Jurkat, Clone E6-1 (cell line): ENCODE data around the gene MOB3B.

Experiments used
- DNase-seq: peaks from one replicate; pipeline ENCODE4 v3.0.0-alpha.2; 2011; ENCODE audit warnings: low read depth, low spot score
- H3K4me3 ChIP-seq: 2 replicates; pipeline ENCODE4 v1.5.1; 2011; ENCODE audit warnings: mild to moderate bottlenecking, low read length, control low read depth, moderate library complexity

The MOB3B gene

GRCh38 chr9:27489087-27489876 is 40.3 kb downstream of the MOB3B start:
- H3K4me3 ChIP-seq = no peak overlapping the region
- DNase-seq = no peak

DNA sequence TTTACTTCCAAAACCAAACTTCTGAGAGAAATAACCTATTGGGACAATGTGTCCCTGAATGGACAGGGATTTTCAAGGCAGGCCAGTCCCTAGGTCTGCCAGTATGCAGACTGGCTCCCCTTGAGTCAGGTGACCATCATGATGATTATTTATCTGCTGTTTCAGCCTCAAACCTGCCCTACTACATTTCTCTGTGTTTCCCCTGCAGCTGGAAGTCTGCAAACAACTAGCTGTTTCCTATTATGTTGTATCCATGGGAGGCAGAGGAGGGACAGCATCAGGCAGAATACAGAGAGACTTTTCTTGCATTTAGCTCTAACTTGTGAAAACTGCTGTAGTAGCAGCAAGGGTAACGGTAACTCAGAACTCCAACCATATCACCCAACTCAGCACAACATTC is 41.7 kb downstream of the MOB3B start:
- no peak overlapping the region for H3K4me3 ChIP-seq
- DNase-seq = no peak

- no peak for DNase-seq
- H3K4me3 ChIP-seq = no peak overlapping the region
Observed at GRCh38 chr9:27487128-27487640, 42.4 kb downstream of the MOB3B start.

DNA sequence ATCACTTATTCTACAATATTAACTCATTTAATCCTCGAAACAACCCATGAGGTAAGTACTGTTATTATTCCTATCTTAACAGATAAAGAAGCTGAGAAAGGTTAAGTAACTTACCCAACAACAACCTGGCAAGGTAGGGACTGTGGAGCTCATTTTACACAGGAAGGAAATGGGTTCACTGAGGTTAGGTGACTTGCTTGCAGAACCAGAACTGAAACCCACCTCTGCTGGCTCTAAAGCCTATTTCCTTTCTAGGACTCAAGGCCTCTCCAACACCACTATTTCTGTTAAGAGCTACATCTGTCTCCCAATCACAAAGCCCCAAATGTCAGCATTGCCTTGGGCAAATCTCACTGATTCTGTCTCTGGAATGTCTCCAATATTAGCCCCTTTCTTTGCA is 44.5 kb downstream of the MOB3B start:
- no peak for DNase-seq

GRCh38 chr9:27483576-27483975 is 46.0 kb downstream of the MOB3B start:
- H3K4me3 ChIP-seq = no peak overlapping the region
- DNase-seq = no peak

More for the DNA sequence above, 44.5 kb downstream of the MOB3B start:
- no peak overlapping the region for H3K4me3 ChIP-seq

DNA sequence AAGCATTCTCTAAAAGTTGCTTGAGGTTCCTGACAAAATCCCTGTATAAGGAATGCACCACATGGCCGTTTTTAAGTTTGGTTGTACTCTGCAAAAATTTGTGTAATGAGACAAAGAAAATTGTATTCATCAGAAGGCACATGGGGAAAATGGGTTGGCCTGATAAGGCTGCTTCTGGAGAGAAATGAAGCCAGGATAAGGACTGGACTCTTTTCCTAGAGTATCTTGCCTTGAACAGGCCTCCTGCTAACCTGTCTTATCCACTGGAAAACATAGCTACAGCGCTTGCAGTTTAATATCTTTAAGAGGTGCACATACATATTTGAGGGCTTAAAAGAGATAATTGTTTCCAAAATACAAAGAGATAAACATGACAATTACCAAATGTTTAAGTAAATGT is 46.9 kb downstream of the MOB3B start:
- DNase-seq = no peak

DNA sequence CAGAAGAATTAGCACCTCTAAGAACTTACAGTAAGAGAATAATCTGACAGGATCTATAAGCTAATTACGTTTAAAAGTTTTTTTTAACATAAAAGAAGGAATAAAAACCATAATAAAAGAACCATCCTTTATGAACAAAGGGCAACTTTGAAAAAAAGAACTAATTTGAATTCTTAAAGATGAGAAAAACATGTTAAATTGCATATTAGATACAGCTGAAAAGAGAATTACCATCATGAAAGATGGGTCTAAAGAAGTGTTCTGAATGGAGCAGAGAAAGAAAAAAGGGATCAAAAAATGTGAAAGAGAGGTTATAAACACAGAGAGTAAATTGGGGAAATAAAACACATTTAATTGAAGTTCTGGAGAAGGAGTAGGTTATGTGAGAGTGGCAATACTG is 51.3 kb downstream of the MOB3B start:
- no peak overlapping the region for H3K4me3 ChIP-seq
- DNase-seq = no peak

More for the DNA sequence above, 46.9 kb downstream of the MOB3B start:
- H3K4me3 ChIP-seq = no peak overlapping the region

GRCh38 chr9:27476870-27477515 is 52.6 kb downstream of the MOB3B start:
- no peak for DNase-seq
- H3K4me3 ChIP-seq = no peak overlapping the region

- no peak overlapping the region for H3K4me3 ChIP-seq
- DNase-seq = no peak
Observed at GRCh38 chr9:27475057-27475595, 54.5 kb downstream of the MOB3B start.

DNA sequence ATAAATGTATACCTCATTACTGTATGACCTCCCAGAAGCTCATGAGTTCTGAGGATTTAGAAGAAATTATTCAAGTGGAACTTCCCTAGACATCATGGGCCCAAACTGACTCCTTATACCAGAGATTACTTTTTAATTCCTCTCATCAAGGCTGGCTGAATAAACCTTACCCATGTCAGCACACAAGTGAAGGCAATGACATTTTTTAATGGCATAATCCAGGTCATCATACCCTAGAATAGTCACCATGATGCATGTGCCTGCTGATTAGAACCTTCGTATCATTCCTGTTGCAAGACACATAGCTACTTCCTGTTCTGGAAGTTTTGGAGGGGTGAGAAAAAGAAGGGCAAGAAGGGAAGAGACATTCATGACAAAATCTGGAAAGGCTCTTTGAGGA is 55.3 kb downstream of the MOB3B start:
- H3K4me3 ChIP-seq = no peak overlapping the region
- no peak for DNase-seq

DNA sequence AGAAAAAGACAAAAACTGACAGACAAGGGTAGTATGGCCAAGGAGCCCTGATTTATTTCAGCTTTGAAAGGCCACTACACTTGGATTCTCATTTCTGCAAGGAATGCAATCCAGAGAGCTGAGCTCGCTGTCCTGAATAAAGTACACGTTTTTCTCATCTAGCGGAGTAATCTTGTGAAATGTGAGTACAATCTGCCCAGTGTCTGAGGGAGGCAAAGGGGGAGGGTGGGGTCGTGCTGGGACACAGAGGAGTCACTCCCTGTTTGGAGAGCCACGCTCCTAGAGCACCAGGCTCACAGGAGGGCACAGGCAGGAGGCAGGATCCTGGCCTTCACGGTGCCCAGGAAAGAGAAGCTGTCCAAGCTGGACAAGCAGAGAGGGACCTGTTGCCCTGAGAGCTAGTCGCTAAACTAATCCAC is 56.5 kb downstream of the MOB3B start:
- DNase-seq = no peak
- no peak overlapping the region for H3K4me3 ChIP-seq

- no peak overlapping the region for H3K4me3 ChIP-seq
- DNase-seq = no peak
Observed at GRCh38 chr9:27472195-27472594, 57.4 kb downstream of the MOB3B start.

- no peak for DNase-seq
- no peak overlapping the region for H3K4me3 ChIP-seq
Observed at GRCh38 chr9:27471789-27472188, 57.8 kb downstream of the MOB3B start.

DNA sequence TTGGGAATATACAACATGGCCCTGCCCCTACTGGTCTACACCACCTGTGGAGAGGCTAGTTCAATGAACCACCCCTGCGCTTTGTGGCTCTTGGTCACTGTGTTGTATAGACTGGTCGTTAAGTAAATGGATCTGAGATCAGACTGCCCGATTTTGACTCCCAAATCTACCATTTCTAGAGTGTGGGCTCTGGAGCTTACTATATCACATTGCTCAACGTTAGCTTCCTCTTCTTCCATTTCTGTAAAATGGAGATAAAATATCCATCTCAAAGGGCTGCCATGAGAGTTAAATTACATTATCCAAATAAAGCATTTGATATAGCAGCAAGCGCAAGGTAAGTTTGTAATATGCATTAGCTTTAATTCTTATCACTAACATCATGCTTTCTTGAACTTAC is 58.2 kb downstream of the MOB3B start:
- no peak overlapping the region for H3K4me3 ChIP-seq
- DNase-seq = no peak

- no peak overlapping the region for H3K4me3 ChIP-seq
- DNase-seq = no peak
Observed at GRCh38 chr9:27470291-27470856, 59.2 kb downstream of the MOB3B start.

DNA sequence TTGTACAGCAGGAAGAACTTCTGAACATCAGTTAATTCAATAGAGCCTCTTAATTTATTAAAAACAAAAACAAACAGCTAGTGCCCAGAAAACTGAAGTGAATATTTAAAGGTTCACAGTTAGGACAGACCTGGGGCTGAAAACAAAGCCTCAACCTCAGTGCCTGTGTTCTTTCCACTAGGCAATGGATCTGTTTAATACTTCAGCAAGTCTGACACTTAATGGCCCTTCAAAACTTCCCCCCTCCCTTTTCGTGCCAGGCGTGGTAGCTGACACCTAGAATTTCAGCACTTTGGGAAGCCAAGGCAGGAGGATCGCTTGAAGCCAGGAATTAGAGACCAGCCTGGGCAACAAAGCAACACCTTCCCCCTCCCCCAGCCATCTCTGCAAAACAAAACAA is 60.1 kb downstream of the MOB3B start:
- no peak for DNase-seq

GRCh38 chr9:27468462-27469110 is 61.0 kb downstream of the MOB3B start:
- DNase-seq = no peak
- H3K4me3 ChIP-seq = no peak overlapping the region

More for the DNA sequence above, 60.1 kb downstream of the MOB3B start:
- no peak overlapping the region for H3K4me3 ChIP-seq

DNA sequence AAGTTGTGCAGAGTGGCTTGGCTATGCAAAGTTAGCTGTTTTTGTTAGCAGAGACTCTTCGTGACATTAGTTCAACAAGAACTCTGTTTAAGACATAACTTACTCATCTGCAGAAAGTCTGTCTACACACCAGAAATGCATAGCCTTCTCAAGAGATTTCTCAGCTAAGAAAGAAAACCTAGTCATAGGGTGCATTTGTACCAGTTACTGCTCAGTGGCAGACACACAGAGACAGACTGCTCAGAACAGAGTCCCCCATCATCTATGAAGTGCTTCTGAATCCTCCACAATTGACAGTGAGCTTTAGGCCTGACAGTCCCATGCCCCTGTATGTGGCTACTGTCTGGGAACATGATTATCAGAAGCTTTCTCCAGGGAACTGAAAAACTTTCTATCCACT is 61.6 kb downstream of the MOB3B start:
- DNase-seq = no peak
- H3K4me3 ChIP-seq = no peak overlapping the region

DNA sequence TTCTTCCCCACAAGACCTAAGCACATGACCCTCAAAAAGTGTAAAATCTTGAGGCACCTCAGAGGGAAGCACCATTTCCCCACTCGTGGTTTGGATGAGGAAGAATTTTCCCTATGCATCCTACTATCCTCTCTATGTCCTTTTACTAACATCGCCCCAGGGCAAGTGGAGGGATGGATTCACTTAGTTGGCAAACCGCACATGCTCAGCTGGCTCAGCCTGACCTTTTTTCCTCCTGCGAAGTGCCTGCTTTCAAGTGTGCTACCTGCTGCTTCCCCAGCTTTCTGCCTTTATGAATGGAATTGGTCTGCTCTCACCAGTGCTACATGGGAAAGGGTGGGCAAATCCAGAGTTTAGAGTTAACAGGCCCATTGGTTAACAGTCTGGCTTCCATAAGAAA is 62.1 kb downstream of the MOB3B start:
- no peak overlapping the region for H3K4me3 ChIP-seq
- DNase-seq = no peak
